Keratinocyte (primary cell): ENCODE results near the gene CSTF1. TPM values are rescaled to one million over a fixed set of nuclear protein-coding genes. Genes with fewer than 3 reads are reported as not detected.

Experiments used
- DNase-seq: peaks from one replicate; pipeline ENCODE4 v3.0.0-alpha.2; 2011; ENCODE audit warnings: low read depth, missing footprints, low spot score
- FAIRE-seq: peaks from 2 replicates; lab custom pipeline; 2011; peaks lifted over from hg19 to GRCh38; lab: Jason Lieb, UNC
- H2AFZ ChIP-seq: 2 replicates; pipeline ENCODE4 v1.6.0; 2012; ENCODE audit warnings: low read length, control low read depth, inconsistent platforms; ENCODE audit not compliant: control insufficient read depth
- H3K27ac ChIP-seq: 2 replicates; pipeline ENCODE4 v1.5.1; 2011; ENCODE audit warnings: low read length; ENCODE audit not compliant: control insufficient read depth, insufficient read depth
- H3K27me3 ChIP-seq: 3 replicates; pipeline ENCODE4 v1.6.0; 2011; ENCODE audit warnings: low read length; ENCODE audit not compliant: control insufficient read depth, insufficient read depth; ENCODE audit errors: extremely low read depth
- H3K36me3 ChIP-seq, 2 experiments: 2 replicates in 1 of 2; 3 replicates in 1 of 2; pipeline ENCODE4 v1.5.1; 2011; ENCODE audit warnings: low read length in 2 of 2, mild to moderate bottlenecking in 1 of 2; ENCODE audit not compliant: control insufficient read depth in 2 of 2, insufficient read depth in 2 of 2; ENCODE audit errors: extremely low read depth in 1 of 2
- H3K4me1 ChIP-seq: 3 replicates; pipeline ENCODE4 v1.5.1; 2011; ENCODE audit warnings: low read length; ENCODE audit not compliant: control insufficient read depth, insufficient read depth; ENCODE audit errors: extremely low read depth
- H3K4me2 ChIP-seq: 3 replicates; pipeline ENCODE4 v1.6.0; 2011; ENCODE audit warnings: low read depth, low read length; ENCODE audit not compliant: control insufficient read depth, insufficient read depth; ENCODE audit errors: extremely low read depth
- H3K4me3 ChIP-seq, 3 experiments: fragments of 200-600 bp in 1 of 3; sonication (generic) in 1 of 3; 2 replicates in 2 of 3; 3 replicates in 1 of 3; pipeline ENCODE4 v1.5.1; 2011 to 2016; ENCODE audit warnings: low read length in 3 of 3, mild to moderate bottlenecking in 3 of 3, control low read depth in 2 of 3, inconsistent platforms in 1 of 3, low read depth in 1 of 3, mixed read lengths in 1 of 3, mixed run types in 1 of 3, moderate library complexity in 1 of 3; ENCODE audit not compliant: control insufficient read depth in 2 of 3, insufficient read depth in 2 of 3; ENCODE audit errors: extremely low read depth in 1 of 3
- H3K79me2 ChIP-seq: 2 replicates; pipeline ENCODE4 v1.6.0; 2012; ENCODE audit warnings: low read length; ENCODE audit not compliant: control insufficient read depth, insufficient read depth
- H3K9ac ChIP-seq: 3 replicates; pipeline ENCODE4 v1.6.0; 2011; ENCODE audit warnings: low read length; ENCODE audit not compliant: control insufficient read depth, insufficient read depth; ENCODE audit errors: extremely low read depth
- H3K9me1 ChIP-seq: 3 replicates; pipeline ENCODE4 v1.6.0; 2011; ENCODE audit warnings: low read length; ENCODE audit not compliant: control insufficient read depth, insufficient read depth; ENCODE audit errors: extremely low read depth
- H3K9me3 ChIP-seq: 2 replicates; pipeline ENCODE4 v1.5.1; 2012; ENCODE audit warnings: low read depth, low read length; ENCODE audit not compliant: control insufficient read depth
- H4K20me1 ChIP-seq: 3 replicates; pipeline ENCODE4 v1.6.0; 2011; ENCODE audit warnings: low read length; ENCODE audit not compliant: control insufficient read depth, insufficient read depth; ENCODE audit errors: extremely low read depth
- CTCF ChIP-seq, 3 experiments: IDR thresholded peaks in 1 of 3; conservative IDR thresholded peaks in 1 of 3; optimal IDR thresholded peaks in 1 of 3; 2 replicates in 2 of 3; 3 replicates in 1 of 3; pipeline versions ENCODE3 to v1.5.1; 2011; ENCODE audit warnings: low read length in 3 of 3, mild to moderate bottlenecking in 3 of 3, moderate library complexity in 2 of 3, control low read depth in 1 of 3, inconsistent platforms in 1 of 3; ENCODE audit not compliant: insufficient read depth in 2 of 3; ENCODE audit errors: extremely low read depth in 1 of 3
- EZH2 ChIP-seq: IDR thresholded peaks from one replicate; pipeline ENCODE4 v1.6.1; 2012; ENCODE audit warnings: inconsistent platforms, mild to moderate bottlenecking, low read length, moderate library complexity
- dilution Hi-C: fragments of 300-500 bp; cut with MboI; formaldehyde crosslinking; loops from one replicate; pipeline ENCODE4 v1.7.0; 2020; ENCODE audit warnings: low sequenced_read_pairs; ENCODE audit not compliant: extremely low pct_ligation_motif_present
- polyA plus RNA-seq, 5 experiments: library from polyadenylated mRNA; depleted of rRNA in 3 of 5; stranded (reverse) in 3 of 5; stranded (forward) in 1 of 5; unstranded in 1 of 5; fragments of >200 nt; gene quantifications; 1 replicate in 1 of 5; 2 replicates in 3 of 5; 3 replicates in 1 of 5; pipeline versions ENCODE4 v1.2.1 to v1.2.3, GENCODE V29; 2011 to 2012; ENCODE audit warnings: missing spikeins in 2 of 5, low read depth in 1 of 5, low replicate concordance in 1 of 5

Gene CSTF1
- polyA plus RNA-seq, 1 donor (not counting 4 experiments of a cell fraction or from before 2014, with no cell fraction given): 40.3 TPM

DNA sequence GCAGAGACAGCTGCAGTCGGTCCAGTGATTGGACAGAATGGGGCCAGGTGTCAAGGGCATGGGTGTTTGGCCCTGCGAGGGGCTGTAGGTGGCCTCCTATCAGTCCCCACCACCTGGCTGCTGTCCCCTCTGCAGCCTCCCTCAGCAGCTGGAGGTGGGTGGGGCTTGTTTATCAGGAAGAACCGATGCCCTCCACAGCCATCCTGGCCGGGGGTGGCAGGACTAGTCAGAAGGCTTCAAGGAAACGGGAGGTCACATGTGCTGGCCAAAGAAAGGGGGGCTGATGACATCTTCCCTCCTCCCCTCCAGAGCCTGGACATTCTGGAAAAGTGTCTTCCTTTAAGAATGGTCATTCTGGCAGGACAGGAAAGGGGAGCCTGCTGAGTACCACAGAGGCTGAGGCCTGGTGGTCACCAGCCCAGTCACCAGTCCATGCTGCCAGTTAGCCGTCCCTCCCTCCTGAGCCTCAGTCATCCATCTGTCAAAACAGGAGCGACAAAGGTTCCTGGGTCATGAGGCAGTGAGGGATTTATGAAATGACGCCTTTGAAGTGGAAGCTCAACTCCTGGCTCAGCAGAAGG, 29.5 kb upstream of the CSTF1 start:
- dilution Hi-C loops: no loop called here
- H3K9me1 ChIP-seq: peaks cover 3% of the 10 kb centered on the region
- H3K4me1 ChIP-seq: peaks cover 12% of the 10 kb centered on the region
- H3K4me2 ChIP-seq: no peak overlapping the region
- peaks cover 4 to 8% of the 10 kb centered on the region in 2 experiments for H3K36me3 ChIP-seq
- H3K27ac ChIP-seq: no peak overlapping the region
- H2AFZ ChIP-seq: no peak overlapping the region
- no peak overlapping the region for H3K9ac ChIP-seq
- no peaks in the 10 kb centered on the region for H4K20me1 ChIP-seq
- H3K9me3 ChIP-seq: no peaks in the 10 kb centered on the region
- TF ChIP-seq EZH2 (no peak), CTCF (optimal IDR thresholded peaks at IDR 0.05 in 1 of 3, IDR thresholded peaks at IDR 0.05 in 1 of 3, conservative IDR thresholded peaks at IDR 0.05 in 1 of 3; ENCODE audit: extremely low read depth in 1 of 3, insufficient read depth in 2 of 3, low read length in 3 of 3) (no peak)
- peaks cover 8% of the 10 kb centered on the region for H3K79me2 ChIP-seq
- no peaks in the 10 kb centered on the region for H3K27me3 ChIP-seq
- DNase-seq (no peak), FAIRE-seq (no peak)
- H3K4me3 ChIP-seq: no peak overlapping the region

GRCh38 chr20:56363491-56363890, 29.0 kb upstream of the CSTF1 start:
- TF ChIP-seq CTCF (optimal IDR thresholded peaks at IDR 0.05 in 1 of 3, IDR thresholded peaks at IDR 0.05 in 1 of 3, conservative IDR thresholded peaks at IDR 0.05 in 1 of 3; ENCODE audit: extremely low read depth in 1 of 3, insufficient read depth in 2 of 3, low read length in 3 of 3): no peak
- no peak for TF ChIP-seq EZH2
- dilution Hi-C loops: no loop called here
- no peak overlapping the region for H3K4me2 ChIP-seq
- peaks cover 8% of the 10 kb centered on the region for H3K79me2 ChIP-seq
- no peak overlapping the region for H2AFZ ChIP-seq
- no peaks in the 10 kb centered on the region for H3K27me3 ChIP-seq
- no peak overlapping the region for H3K9ac ChIP-seq
- no peaks in the 10 kb centered on the region for H3K9me3 ChIP-seq
- peaks cover 10% of the 10 kb centered on the region for H3K4me1 ChIP-seq
- no peak overlapping the region for H3K4me3 ChIP-seq
- H4K20me1 ChIP-seq: no peaks in the 10 kb centered on the region
- H3K36me3 ChIP-seq: peaks cover 4 to 8% of the 10 kb centered on the region in 2 experiments
- peaks cover 3% of the 10 kb centered on the region for H3K9me1 ChIP-seq
- H3K27ac ChIP-seq: no peak overlapping the region
- FAIRE-seq: no peak
- no peak for DNase-seq
